ENCODE measurements around the gene ARID2. TPM values are rescaled to one million over a fixed set of nuclear protein-coding genes. Genes with fewer than 3 reads are reported as not detected.
A peak's percentile ranks its signal among the peaks of the same experiment; 100 is the strongest.

The ARID2 gene
- total RNA-seq, 1 experiment from 2014 or later: 17.5 TPM

DNA sequence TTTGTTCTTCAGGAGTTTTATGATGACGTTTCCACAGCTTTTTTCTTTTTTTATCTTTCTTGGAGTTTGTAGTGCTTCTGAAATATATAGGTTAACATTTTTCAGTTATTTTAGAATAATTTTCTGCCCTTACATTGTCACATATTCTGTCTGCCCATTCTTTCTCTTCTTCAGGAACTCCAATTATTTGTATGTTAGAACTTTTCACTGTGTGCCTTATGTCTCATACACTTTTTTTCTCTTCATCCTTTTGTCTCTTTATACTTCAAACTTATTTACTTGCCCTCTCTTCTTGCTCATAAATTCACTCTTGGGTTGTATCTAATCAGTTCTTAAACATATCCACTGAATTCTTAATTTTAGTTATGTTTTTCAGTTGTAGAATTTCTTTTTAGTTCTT, 105.3 kb downstream of the ARID2 start:
- Mint-ChIP-seq H3K27ac (ENCODE audit: unreplicated experiment) (no peak overlapping the region), H3K4me3 (ENCODE audit: low read depth, unreplicated experiment) (no peak overlapping the region), H3K9me3 (ENCODE audit: low read depth, unreplicated experiment) (no peaks in the 10 kb centered on the region), H3K27me3 (ENCODE audit: unreplicated experiment) (no peaks in the 10 kb centered on the region), H3K36me3 (ENCODE audit: insufficient read depth, unreplicated experiment) (peaks cover 4% of the 10 kb centered on the region), H3K4me1 (ENCODE audit: low read depth, unreplicated experiment) (no peaks in the 10 kb centered on the region)
- no TSS peak for BruUV-seq (replicated peaks)
- intact Hi-C loops (cut with micrococcal nuclease; ENCODE audit: unreplicated experiment): no loop called here
- CTCF ChIA-PET: no interaction called here
- TF ChIP-seq, protein P1, sequence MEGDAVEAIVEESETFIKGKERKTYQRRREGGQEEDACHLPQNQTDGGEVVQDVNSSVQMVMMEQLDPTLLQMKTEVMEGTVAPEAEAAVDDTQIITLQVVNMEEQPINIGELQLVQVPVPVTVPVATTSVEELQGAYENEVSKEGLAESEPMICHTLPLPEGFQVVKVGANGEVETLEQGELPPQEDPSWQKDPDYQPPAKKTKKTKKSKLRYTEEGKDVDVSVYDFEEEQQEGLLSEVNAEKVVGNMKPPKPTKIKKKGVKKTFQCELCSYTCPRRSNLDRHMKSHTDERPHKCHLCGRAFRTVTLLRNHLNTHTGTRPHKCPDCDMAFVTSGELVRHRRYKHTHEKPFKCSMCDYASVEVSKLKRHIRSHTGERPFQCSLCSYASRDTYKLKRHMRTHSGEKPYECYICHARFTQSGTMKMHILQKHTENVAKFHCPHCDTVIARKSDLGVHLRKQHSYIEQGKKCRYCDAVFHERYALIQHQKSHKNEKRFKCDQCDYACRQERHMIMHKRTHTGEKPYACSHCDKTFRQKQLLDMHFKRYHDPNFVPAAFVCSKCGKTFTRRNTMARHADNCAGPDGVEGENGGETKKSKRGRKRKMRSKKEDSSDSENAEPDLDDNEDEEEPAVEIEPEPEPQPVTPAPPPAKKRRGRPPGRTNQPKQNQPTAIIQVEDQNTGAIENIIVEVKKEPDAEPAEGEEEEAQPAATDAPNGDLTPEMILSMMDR (IDR thresholded peaks at IDR 0.05; ENCODE audit: unreplicated experiment): no peak
- DNase-seq: no peak

DNA sequence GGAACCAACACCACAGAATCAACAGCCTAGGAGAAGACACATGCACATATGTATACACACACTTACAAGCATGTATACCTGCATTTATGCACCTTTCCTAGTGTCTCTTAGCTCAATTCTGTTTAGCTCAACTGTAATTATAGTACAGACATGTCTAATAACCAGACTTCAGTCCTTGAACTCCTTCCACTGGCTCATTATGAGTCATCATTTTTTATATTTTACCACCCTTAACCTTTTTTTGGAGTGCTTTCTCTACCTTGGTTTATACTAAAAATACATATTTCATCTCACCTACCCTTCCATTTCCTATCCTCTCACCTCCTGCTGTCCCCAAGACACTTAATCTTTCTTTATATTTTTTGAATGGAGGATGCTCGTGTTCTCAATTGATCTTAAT, 110.4 kb downstream of the ARID2 start:
- H3K4me3 Mint-ChIP-seq (ENCODE audit: low read depth, unreplicated experiment): no peak overlapping the region
- no peaks in the 10 kb centered on the region for H3K27me3 Mint-ChIP-seq (ENCODE audit: unreplicated experiment)
- DNase-seq: no peak
- no TSS peak for BruUV-seq (replicated peaks)
- no peaks in the 10 kb centered on the region for H3K4me1 Mint-ChIP-seq (ENCODE audit: low read depth, unreplicated experiment)
- CTCF ChIA-PET: interaction anchor here (0.6 kb wide), 1 partner anchor 359 kb away, joined by 4 read pairs; no protein-coding TSS in a partner anchor
- no peak overlapping the region for H3K27ac Mint-ChIP-seq (ENCODE audit: unreplicated experiment)
- no peaks in the 10 kb centered on the region for H3K9me3 Mint-ChIP-seq (ENCODE audit: low read depth, unreplicated experiment)
- H3K36me3 Mint-ChIP-seq (ENCODE audit: insufficient read depth, unreplicated experiment): peaks cover 8% of the 10 kb centered on the region
- TF ChIP-seq, protein P1 (IDR thresholded peaks at IDR 0.05; ENCODE audit: unreplicated experiment): no peak
- intact Hi-C loops (cut with micrococcal nuclease; ENCODE audit: unreplicated experiment): no loop called here

DNA sequence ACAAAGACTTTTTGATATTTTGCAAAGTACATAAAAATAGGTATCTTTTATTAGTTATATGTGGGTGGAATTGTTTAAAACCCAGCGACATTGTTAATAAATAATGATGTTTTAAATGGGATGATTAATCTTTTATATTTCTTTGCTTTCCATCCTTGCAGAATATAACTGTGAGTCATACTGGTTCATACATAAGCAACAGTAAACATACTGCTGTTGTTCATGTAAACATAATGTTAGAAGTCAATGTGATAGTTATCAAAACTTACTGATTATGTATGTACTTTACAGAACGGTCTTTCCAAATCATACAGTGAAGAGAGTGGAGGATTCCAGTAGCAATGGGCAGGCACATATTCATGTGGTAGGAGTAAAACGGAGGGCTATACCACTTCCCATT, 119.8 kb downstream of the ARID2 start:
- Mint-ChIP-seq H3K9me3 (ENCODE audit: low read depth, unreplicated experiment) (no peaks in the 10 kb centered on the region), H3K27ac (ENCODE audit: unreplicated experiment) (no peak overlapping the region), H3K36me3 (ENCODE audit: insufficient read depth, unreplicated experiment) (peaks cover 16% of the 10 kb centered on the region)

DNA sequence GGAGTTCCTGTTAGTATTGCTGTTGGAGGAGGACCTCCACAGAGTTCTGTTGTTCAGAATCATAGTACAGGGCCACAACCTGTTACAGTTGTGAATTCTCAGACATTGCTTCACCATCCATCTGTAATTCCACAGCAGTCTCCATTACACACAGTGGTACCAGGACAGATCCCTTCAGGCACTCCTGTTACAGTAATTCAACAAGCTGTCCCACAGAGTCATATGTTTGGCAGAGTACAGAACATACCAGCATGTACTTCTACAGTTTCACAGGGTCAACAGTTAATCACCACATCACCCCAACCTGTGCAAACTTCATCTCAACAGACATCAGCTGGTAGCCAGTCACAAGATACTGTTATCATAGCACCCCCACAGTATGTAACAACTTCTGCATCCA, 120.8 kb downstream of the ARID2 start:
- DNase-seq: no peak
- no peak overlapping the region for H3K27ac Mint-ChIP-seq (ENCODE audit: unreplicated experiment)
- intact Hi-C loops (cut with micrococcal nuclease; ENCODE audit: unreplicated experiment): no loop called here
- no peak overlapping the region for H3K4me3 Mint-ChIP-seq (ENCODE audit: low read depth, unreplicated experiment)
- H3K27me3 Mint-ChIP-seq (ENCODE audit: unreplicated experiment): no peaks in the 10 kb centered on the region
- no peaks in the 10 kb centered on the region for H3K4me1 Mint-ChIP-seq (ENCODE audit: low read depth, unreplicated experiment)
- peaks cover 16% of the 10 kb centered on the region for H3K36me3 Mint-ChIP-seq (ENCODE audit: insufficient read depth, unreplicated experiment)
- CTCF ChIA-PET: no interaction called here
- TSS peak; percentile 17 for BruUV-seq (replicated peaks)
- TF ChIP-seq, protein P1 (IDR thresholded peaks at IDR 0.05; ENCODE audit: unreplicated experiment): no peak
- no peaks in the 10 kb centered on the region for H3K9me3 Mint-ChIP-seq (ENCODE audit: low read depth, unreplicated experiment)

More for the DNA sequence above, 119.8 kb downstream of the ARID2 start:
- DNase-seq: no peak
- Mint-ChIP-seq H3K27me3 (ENCODE audit: unreplicated experiment) (no peaks in the 10 kb centered on the region), H3K4me3 (ENCODE audit: low read depth, unreplicated experiment) (no peak overlapping the region), H3K4me1 (ENCODE audit: low read depth, unreplicated experiment) (no peaks in the 10 kb centered on the region)
- TF ChIP-seq, protein P1 (IDR thresholded peaks at IDR 0.05; ENCODE audit: unreplicated experiment): no peak
- intact Hi-C loops (cut with micrococcal nuclease; ENCODE audit: unreplicated experiment): no loop called here
- CTCF ChIA-PET: no interaction called here
- no TSS peak for BruUV-seq (replicated peaks)
